ENCODE data around the gene MRPL44.

- TF ChIP-seq CTCF (IDR thresholded peaks at IDR 0.05) (no peak), POLR2A (IDR thresholded peaks at IDR 0.05) (no peak)
Observed at GRCh38 chr2:223928113-223929006, 28.9 kb upstream of the MRPL44 start.

Data from lower leg skin (tissue), 3 donors.